GM12878 (cell line): Measurements from ENCODE around the gene DLG2.

Source experiments
- BRCA1 ChIP-seq: IDR thresholded peaks from 2 replicates; pipeline ENCODE4 v1.6.1; 2011; ENCODE audit warnings: low read depth, low read length, improper control_type of control experiment
- CHD2 ChIP-seq: IDR thresholded peaks from 2 replicates; pipeline ENCODE4 v1.6.1; 2011; ENCODE audit warnings: low read depth, low read length, improper control_type of control experiment, borderline replicate concordance
- ESRRA ChIP-seq: IDR thresholded peaks from 2 replicates; pipeline ENCODE4 v1.6.1; 2012; ENCODE audit warnings: mild to moderate bottlenecking, low read length, improper control_type of control experiment
- GABPA ChIP-seq: IDR thresholded peaks from 2 replicates; pipeline ENCODE4 v1.6.1; 2014; ENCODE audit warnings: antibody characterized with exemption, low read depth, mild to moderate bottlenecking, inconsistent platforms
- JUND ChIP-seq: IDR thresholded peaks from 2 replicates; pipeline ENCODE4 v1.6.1; 2012; ENCODE audit warnings: low read depth, mild to moderate bottlenecking, low read length, improper control_type of control experiment, moderate library complexity
- NR2C1 ChIP-seq: fragments of 450-650 bp; IDR thresholded peaks from 2 replicates; pipeline ENCODE4 v1.6.1; 2017; ENCODE audit warnings: antibody characterized with exemption, mild to moderate bottlenecking, moderate library complexity
- POLR2AphosphoS5 ChIP-seq: IDR thresholded peaks from 2 replicates; pipeline ENCODE4 v1.6.1; 2011; ENCODE audit warnings: mild to moderate bottlenecking, low read length, inconsistent platforms
- SMC3 ChIP-seq: IDR thresholded peaks from 2 replicates; pipeline ENCODE4 v1.6.1; 2011; ENCODE audit warnings: low read length, improper control_type of control experiment, borderline replicate concordance
- SREBF2 ChIP-seq: IDR thresholded peaks from 2 replicates; pipeline ENCODE4 v1.6.1; 2012; ENCODE audit warnings: mild to moderate bottlenecking, low read length
- TAF1 ChIP-seq: IDR thresholded peaks from 2 replicates; pipeline ENCODE4 v1.6.1; 2011; ENCODE audit warnings: mild to moderate bottlenecking, low read depth, low read length, borderline replicate concordance
- TF ChIP-seq, protein P1 (sequence below), 3 experiments: IDR thresholded peaks in 2 of 3; conservative IDR thresholded peaks in 1 of 3; 2 replicates each; pipeline ENCODE4 v1.5.1; 2011; ENCODE audit warnings: low read depth in 3 of 3, low read length in 3 of 3, mild to moderate bottlenecking in 3 of 3, control low read depth in 2 of 3, moderate library complexity in 2 of 3, inconsistent platforms in 1 of 3, mixed read lengths in 1 of 3; ENCODE audit not compliant: control insufficient read depth in 2 of 3, insufficient read depth in 1 of 3; ENCODE audit errors: extremely low read depth in 1 of 3
- TF ChIP-seq, protein P2 (sequence below): fragments of 450-650 bp; IDR thresholded peaks from 2 replicates; pipeline ENCODE4 v1.6.1; 2017; ENCODE audit warnings: antibody characterized with exemption, mild to moderate bottlenecking, moderate library complexity
- TF ChIP-seq, protein P3 (sequence below): IDR thresholded peaks from 2 replicates; pipeline ENCODE4 v1.6.1; 2012; ENCODE audit warnings: low read depth, low read length, improper control_type of control experiment
- TF ChIP-seq, protein P4 (sequence below): IDR thresholded peaks from 2 replicates; pipeline ENCODE4 v1.6.1; 2011; ENCODE audit warnings: borderline replicate concordance, low read depth, mild to moderate bottlenecking, moderate library complexity, mixed read lengths, low read length; ENCODE audit not compliant: insufficient read depth; ENCODE audit errors: extremely low read length

DNA sequence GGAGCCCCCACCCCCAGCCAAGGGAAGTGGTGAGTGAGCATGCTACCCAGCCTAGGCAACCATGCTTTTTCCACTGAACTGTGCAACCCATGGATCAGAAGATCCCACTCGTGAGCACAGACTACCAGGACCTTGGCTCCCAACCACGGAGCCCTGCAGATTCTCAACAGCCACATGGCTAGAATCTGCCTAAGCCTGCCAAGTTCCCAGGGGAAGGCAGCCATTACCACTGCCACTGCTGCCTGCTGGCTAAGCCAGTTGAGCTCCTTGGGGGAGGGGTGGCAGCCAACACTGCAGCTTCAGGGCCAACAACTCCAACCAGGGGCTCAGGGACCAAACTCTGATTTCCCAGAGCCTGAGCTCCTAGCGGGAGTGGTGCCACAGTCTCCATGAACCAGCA is 195.8 kb downstream of the DLG2 start:
- TF ChIP-seq GABPA (no peak), BRCA1 (no peak), JUND (no peak), NR2C1 (no peak), SMC3 (no peak), ESRRA (no peak), TAF1 (no peak), SREBF2 (no peak), POLR2AphosphoS5 (no peak), CHD2 (no peak)
- TF ChIP-seq, protein P1, sequence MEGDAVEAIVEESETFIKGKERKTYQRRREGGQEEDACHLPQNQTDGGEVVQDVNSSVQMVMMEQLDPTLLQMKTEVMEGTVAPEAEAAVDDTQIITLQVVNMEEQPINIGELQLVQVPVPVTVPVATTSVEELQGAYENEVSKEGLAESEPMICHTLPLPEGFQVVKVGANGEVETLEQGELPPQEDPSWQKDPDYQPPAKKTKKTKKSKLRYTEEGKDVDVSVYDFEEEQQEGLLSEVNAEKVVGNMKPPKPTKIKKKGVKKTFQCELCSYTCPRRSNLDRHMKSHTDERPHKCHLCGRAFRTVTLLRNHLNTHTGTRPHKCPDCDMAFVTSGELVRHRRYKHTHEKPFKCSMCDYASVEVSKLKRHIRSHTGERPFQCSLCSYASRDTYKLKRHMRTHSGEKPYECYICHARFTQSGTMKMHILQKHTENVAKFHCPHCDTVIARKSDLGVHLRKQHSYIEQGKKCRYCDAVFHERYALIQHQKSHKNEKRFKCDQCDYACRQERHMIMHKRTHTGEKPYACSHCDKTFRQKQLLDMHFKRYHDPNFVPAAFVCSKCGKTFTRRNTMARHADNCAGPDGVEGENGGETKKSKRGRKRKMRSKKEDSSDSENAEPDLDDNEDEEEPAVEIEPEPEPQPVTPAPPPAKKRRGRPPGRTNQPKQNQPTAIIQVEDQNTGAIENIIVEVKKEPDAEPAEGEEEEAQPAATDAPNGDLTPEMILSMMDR (IDR thresholded peaks at IDR 0.05 in 2 of 3, conservative IDR thresholded peaks at IDR 0.05 in 1 of 3; ENCODE audit: control insufficient read depth in 2 of 3, extremely low read depth in 1 of 3, insufficient read depth in 1 of 3, low read depth in 3 of 3, low read length in 3 of 3) = no peak
- TF ChIP-seq, protein P2, sequence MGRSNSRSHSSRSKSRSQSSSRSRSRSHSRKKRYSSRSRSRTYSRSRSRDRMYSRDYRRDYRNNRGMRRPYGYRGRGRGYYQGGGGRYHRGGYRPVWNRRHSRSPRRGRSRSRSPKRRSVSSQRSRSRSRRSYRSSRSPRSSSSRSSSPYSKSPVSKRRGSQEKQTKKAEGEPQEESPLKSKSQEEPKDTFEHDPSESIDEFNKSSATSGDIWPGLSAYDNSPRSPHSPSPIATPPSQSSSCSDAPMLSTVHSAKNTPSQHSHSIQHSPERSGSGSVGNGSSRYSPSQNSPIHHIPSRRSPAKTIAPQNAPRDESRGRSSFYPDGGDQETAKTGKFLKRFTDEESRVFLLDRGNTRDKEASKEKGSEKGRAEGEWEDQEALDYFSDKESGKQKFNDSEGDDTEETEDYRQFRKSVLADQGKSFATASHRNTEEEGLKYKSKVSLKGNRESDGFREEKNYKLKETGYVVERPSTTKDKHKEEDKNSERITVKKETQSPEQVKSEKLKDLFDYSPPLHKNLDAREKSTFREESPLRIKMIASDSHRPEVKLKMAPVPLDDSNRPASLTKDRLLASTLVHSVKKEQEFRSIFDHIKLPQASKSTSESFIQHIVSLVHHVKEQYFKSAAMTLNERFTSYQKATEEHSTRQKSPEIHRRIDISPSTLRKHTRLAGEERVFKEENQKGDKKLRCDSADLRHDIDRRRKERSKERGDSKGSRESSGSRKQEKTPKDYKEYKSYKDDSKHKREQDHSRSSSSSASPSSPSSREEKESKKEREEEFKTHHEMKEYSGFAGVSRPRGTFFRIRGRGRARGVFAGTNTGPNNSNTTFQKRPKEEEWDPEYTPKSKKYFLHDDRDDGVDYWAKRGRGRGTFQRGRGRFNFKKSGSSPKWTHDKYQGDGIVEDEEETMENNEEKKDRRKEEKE = no peak
- TF ChIP-seq, protein P3, sequence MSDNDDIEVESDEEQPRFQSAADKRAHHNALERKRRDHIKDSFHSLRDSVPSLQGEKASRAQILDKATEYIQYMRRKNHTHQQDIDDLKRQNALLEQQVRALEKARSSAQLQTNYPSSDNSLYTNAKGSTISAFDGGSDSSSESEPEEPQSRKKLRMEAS = no peak
- TF ChIP-seq, protein P4, sequence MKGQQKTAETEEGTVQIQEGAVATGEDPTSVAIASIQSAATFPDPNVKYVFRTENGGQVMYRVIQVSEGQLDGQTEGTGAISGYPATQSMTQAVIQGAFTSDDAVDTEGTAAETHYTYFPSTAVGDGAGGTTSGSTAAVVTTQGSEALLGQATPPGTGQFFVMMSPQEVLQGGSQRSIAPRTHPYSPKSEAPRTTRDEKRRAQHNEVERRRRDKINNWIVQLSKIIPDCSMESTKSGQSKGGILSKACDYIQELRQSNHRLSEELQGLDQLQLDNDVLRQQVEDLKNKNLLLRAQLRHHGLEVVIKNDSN = no peak
